GM12875 (cell line): ENCODE data around the gene UCK2.

Experiments used
- H3K4me3 ChIP-seq: one replicate; pipeline ENCODE4 v1.5.1; 2011; ENCODE audit warnings: low read depth, low read length, control low read depth
- CTCF ChIP-seq: IDR thresholded peaks from 2 replicates; pipeline ENCODE4 v1.5.1; 2011; ENCODE audit warnings: low read depth, mild to moderate bottlenecking, control low read depth, inconsistent platforms, low read length, moderate library complexity, borderline replicate concordance; ENCODE audit not compliant: insufficient read depth

The UCK2 gene

GRCh38 chr1:165828103-165828668, 772 bp downstream of the UCK2 start:
- TF ChIP-seq CTCF, result no peak
- H3K4me3 ChIP-seq, result peak overlapping the region; percentile 99

- peak overlapping the region; percentile 99 for H3K4me3 ChIP-seq
- no peak for TF ChIP-seq CTCF
These were observed 1.4 kb downstream of the UCK2 start for GRCh38 chr1:165828669-165829329.

GRCh38 chr1:165829888-165830287, 2.5 kb downstream of the UCK2 start:
- peak overlapping the region; percentile 99 for H3K4me3 ChIP-seq
- no peak for TF ChIP-seq CTCF

- TF ChIP-seq CTCF, result no peak
- no peak overlapping the region for H3K4me3 ChIP-seq
These were observed 3.7 kb downstream of the UCK2 start for GRCh38 chr1:165831146-165831545.

GRCh38 chr1:165832902-165833301, 5.5 kb downstream of the UCK2 start:
- TF ChIP-seq CTCF, result no peak
- H3K4me3 ChIP-seq, result no peak overlapping the region

- TF ChIP-seq CTCF, result no peak
- no peak overlapping the region for H3K4me3 ChIP-seq
These were observed 5.9 kb downstream of the UCK2 start for GRCh38 chr1:165833358-165833757.

GRCh38 chr1:165834229-165834628, 6.8 kb downstream of the UCK2 start:
- H3K4me3 ChIP-seq, result no peak overlapping the region
- no peak for TF ChIP-seq CTCF
